ENCODE data around the gene TGM3.

DNA sequence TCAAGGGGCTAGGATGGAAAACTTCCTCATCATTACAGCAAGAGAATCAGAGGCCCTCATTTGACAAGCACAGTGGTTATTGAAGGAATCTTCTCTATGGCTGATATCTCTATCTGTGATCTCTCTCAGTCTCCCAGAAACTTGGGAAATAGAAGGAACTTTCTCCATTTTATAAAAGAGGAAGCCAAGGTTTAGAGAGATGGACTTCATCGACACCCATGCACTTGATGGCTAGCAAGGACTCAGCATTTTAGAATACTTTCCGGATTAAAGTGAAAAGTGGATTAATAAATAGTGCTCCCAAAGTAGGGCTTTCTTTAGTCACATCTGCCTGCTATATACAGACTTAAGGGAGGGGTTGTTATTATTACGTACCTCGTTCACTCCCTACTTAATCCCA is 34.2 kb upstream of the TGM3 start:
- TF ChIP-seq, protein P1, sequence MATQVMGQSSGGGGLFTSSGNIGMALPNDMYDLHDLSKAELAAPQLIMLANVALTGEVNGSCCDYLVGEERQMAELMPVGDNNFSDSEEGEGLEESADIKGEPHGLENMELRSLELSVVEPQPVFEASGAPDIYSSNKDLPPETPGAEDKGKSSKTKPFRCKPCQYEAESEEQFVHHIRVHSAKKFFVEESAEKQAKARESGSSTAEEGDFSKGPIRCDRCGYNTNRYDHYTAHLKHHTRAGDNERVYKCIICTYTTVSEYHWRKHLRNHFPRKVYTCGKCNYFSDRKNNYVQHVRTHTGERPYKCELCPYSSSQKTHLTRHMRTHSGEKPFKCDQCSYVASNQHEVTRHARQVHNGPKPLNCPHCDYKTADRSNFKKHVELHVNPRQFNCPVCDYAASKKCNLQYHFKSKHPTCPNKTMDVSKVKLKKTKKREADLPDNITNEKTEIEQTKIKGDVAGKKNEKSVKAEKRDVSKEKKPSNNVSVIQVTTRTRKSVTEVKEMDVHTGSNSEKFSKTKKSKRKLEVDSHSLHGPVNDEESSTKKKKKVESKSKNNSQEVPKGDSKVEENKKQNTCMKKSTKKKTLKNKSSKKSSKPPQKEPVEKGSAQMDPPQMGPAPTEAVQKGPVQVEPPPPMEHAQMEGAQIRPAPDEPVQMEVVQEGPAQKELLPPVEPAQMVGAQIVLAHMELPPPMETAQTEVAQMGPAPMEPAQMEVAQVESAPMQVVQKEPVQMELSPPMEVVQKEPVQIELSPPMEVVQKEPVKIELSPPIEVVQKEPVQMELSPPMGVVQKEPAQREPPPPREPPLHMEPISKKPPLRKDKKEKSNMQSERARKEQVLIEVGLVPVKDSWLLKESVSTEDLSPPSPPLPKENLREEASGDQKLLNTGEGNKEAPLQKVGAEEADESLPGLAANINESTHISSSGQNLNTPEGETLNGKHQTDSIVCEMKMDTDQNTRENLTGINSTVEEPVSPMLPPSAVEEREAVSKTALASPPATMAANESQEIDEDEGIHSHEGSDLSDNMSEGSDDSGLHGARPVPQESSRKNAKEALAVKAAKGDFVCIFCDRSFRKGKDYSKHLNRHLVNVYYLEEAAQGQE (IDR thresholded peaks at IDR 0.05; ENCODE audit: borderline replicate concordance) = no peak
- TF ChIP-seq, protein P2, sequence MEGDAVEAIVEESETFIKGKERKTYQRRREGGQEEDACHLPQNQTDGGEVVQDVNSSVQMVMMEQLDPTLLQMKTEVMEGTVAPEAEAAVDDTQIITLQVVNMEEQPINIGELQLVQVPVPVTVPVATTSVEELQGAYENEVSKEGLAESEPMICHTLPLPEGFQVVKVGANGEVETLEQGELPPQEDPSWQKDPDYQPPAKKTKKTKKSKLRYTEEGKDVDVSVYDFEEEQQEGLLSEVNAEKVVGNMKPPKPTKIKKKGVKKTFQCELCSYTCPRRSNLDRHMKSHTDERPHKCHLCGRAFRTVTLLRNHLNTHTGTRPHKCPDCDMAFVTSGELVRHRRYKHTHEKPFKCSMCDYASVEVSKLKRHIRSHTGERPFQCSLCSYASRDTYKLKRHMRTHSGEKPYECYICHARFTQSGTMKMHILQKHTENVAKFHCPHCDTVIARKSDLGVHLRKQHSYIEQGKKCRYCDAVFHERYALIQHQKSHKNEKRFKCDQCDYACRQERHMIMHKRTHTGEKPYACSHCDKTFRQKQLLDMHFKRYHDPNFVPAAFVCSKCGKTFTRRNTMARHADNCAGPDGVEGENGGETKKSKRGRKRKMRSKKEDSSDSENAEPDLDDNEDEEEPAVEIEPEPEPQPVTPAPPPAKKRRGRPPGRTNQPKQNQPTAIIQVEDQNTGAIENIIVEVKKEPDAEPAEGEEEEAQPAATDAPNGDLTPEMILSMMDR (IDR thresholded peaks at IDR 0.05; ENCODE audit: poor library complexity, severe bottlenecking) = no peak
- TF ChIP-seq MXI1 (conservative IDR thresholded peaks at IDR 0.05; ENCODE audit: poor library complexity, severe bottlenecking) (no peak), POLR2AphosphoS5 (IDR thresholded peaks at IDR 0.05) (no peak), TAF1 (IDR thresholded peaks at IDR 0.05; ENCODE audit: low read depth) (no peak), EZH2 (IDR thresholded peaks at IDR 0.05; ENCODE audit: borderline replicate concordance, insufficient read depth, low read length, poor library complexity, severe bottlenecking) (no peak), RAD21 (conservative IDR thresholded peaks at IDR 0.05) (no peak), EP300 (conservative IDR thresholded peaks at IDR 0.05; ENCODE audit: poor library complexity, severe bottlenecking) (no peak), SMC3 (conservative IDR thresholded peaks at IDR 0.05; ENCODE audit: poor library complexity) (no peak)

Measured in neural cell (in vitro differentiated cells).